SKM-1 treated with dmso at 0.1 percent for 144 hours (cell line): ENCODE data around the gene AAK1.

Experiments used
- DNase-seq: peaks from one replicate; lab custom pipeline; 2025; ENCODE audit not compliant: unreplicated experiment; lab: John Stamatoyannopoulos, UW

The AAK1 gene

GRCh38 chr2:69546646-69547045 lies 96.9 kb downstream of the AAK1 start:
- DNase-seq = no peak

GRCh38 chr2:69545477-69545932 lies 98.0 kb downstream of the AAK1 start:
- DNase-seq = no peak

GRCh38 chr2:69544951-69545350 lies 98.6 kb downstream of the AAK1 start:
- DNase-seq = no peak

- DNase-seq = no peak
Observed at GRCh38 chr2:69539549-69539908, 104.0 kb downstream of the AAK1 start.

GRCh38 chr2:69538872-69539548 lies 104.5 kb downstream of the AAK1 start:
- DNase-seq = no peak

- DNase-seq = no peak
Observed at GRCh38 chr2:69538249-69538648, 105.3 kb downstream of the AAK1 start.

- DNase-seq = peak; percentile 54
Observed at GRCh38 chr2:69535817-69536241, 107.7 kb downstream of the AAK1 start.

GRCh38 chr2:69531186-69531585 lies 112.4 kb downstream of the AAK1 start:
- no peak for DNase-seq

GRCh38 chr2:69529480-69529879 lies 114.1 kb downstream of the AAK1 start:
- no peak for DNase-seq

GRCh38 chr2:69525261-69525660 lies 118.3 kb downstream of the AAK1 start:
- no peak for DNase-seq

GRCh38 chr2:69524799-69525198 lies 118.7 kb downstream of the AAK1 start:
- no peak for DNase-seq

GRCh38 chr2:69521747-69522146 lies 121.8 kb downstream of the AAK1 start:
- no peak for DNase-seq

- no peak for DNase-seq
Observed at GRCh38 chr2:69518841-69519240, 124.7 kb downstream of the AAK1 start.

- DNase-seq = no peak
Observed at GRCh38 chr2:69517410-69517809, 126.1 kb downstream of the AAK1 start.

- no peak for DNase-seq
Observed at GRCh38 chr2:69514819-69515218, 128.7 kb downstream of the AAK1 start.

GRCh38 chr2:69514406-69514805 lies 129.1 kb downstream of the AAK1 start:
- DNase-seq = no peak

- DNase-seq = no peak
Observed at GRCh38 chr2:69512446-69512845, 131.1 kb downstream of the AAK1 start.

GRCh38 chr2:69510204-69510603 lies 133.3 kb downstream of the AAK1 start:
- no peak for DNase-seq

- DNase-seq = no peak
Observed at GRCh38 chr2:69509750-69510140, 133.8 kb downstream of the AAK1 start.

GRCh38 chr2:69509011-69509749 lies 134.4 kb downstream of the AAK1 start:
- no peak for DNase-seq

GRCh38 chr2:69505710-69506109 lies 137.8 kb downstream of the AAK1 start:
- DNase-seq = peak; percentile 38

GRCh38 chr2:69501301-69501700 lies 142.2 kb downstream of the AAK1 start:
- no peak for DNase-seq

GRCh38 chr2:69499966-69500365 lies 143.6 kb downstream of the AAK1 start:
- no peak for DNase-seq
